GM12878 (cell line): Measurements from ENCODE around the gene PRKG1. TPM values are rescaled to one million over a fixed set of nuclear protein-coding genes. Genes with fewer than 3 reads are reported as not detected.

Experiments used
- ATAC-seq: fragments of 200-7000 bp; cut with Tn5 transposase; 3 replicates; pipeline ENCODE4 v1.9.1; 2020; ENCODE audit warnings: mild to moderate bottlenecking, moderate library complexity
- BruUV-seq: library from RNA; stranded (reverse); fragments of 400-500 nt; replicated peaks from 2 replicates; lab custom pipeline; 2021; lab: Mats Ljungman, UMichigan
- CTCF ChIA-PET: fragments of 300-600 bp; sonication (Branson Sonifier 250); formaldehyde crosslinking; extraction: SDS; loops from one replicate; lab custom pipeline; 2021; ENCODE audit warnings: inconsistent platforms; lab: Yijun Ruan, JAX
- POLR2A ChIA-PET: fragments of 350-600 bp; formaldehyde crosslinking; extraction: SDS; loops from one replicate; lab custom pipeline; 2021; ENCODE audit warnings: inconsistent platforms; lab: Charles Lee
- RAD21 ChIA-PET: fragments of 300-600 bp; sonication (Branson Sonifier 250); formaldehyde crosslinking; loops from one replicate; lab custom pipeline; 2023; ENCODE audit warnings: antibody characterized with exemption; ENCODE audit not compliant: unreplicated experiment; lab: Charles Lee
- SMC1A ChIA-PET: fragments of 300-600 bp; sonication (Branson Sonifier 250); formaldehyde crosslinking; loops from one replicate; lab custom pipeline; 2023; ENCODE audit not compliant: unreplicated experiment, uncharacterized antibody; lab: Charles Lee
- DNase-seq: peaks from one replicate; pipeline ENCODE4 v3.0.0-alpha.2; 2011; ENCODE audit warnings: low read depth, low spot score
- FAIRE-seq: peaks from 3 replicates; lab custom pipeline; 2011; peaks lifted over from hg19 to GRCh38; lab: Jason Lieb, UNC
- H2AFZ ChIP-seq: 2 replicates; pipeline ENCODE4 v1.6.0; 2011; ENCODE audit warnings: low read depth, low read length, control low read depth; ENCODE audit not compliant: control insufficient read depth
- H3K27ac ChIP-seq: 2 replicates; pipeline ENCODE4 v1.5.1; 2011; ENCODE audit warnings: control low read depth; ENCODE audit not compliant: control insufficient read depth, insufficient read depth
- H3K27me3 ChIP-seq, 2 experiments: replicated peaks in 1 of 2; 2 replicates each; pipeline versions ENCODE4 v1.6.0 to v1.6.1; 2011; ENCODE audit warnings: low read length in 1 of 2; ENCODE audit not compliant: control insufficient read depth in 2 of 2, insufficient read depth in 2 of 2
- H3K36me3 ChIP-seq, 2 experiments: 2 replicates each; pipeline ENCODE4 v1.5.1; 2011; ENCODE audit warnings: low read length in 1 of 2; ENCODE audit not compliant: control insufficient read depth in 2 of 2, insufficient read depth in 2 of 2
- H3K4me1 ChIP-seq: 2 replicates; pipeline ENCODE4 v1.6.1; 2011; ENCODE audit warnings: mild to moderate bottlenecking, low read length, moderate library complexity, mixed read lengths; ENCODE audit not compliant: control insufficient read depth, insufficient read depth
- H3K4me2 ChIP-seq: 2 replicates; pipeline ENCODE4 v1.6.0; 2011; ENCODE audit warnings: control low read depth; ENCODE audit not compliant: control insufficient read depth, insufficient read depth
- H3K4me3 ChIP-seq: fragments of 200-600 bp; sonication (generic); 2 replicates; pipeline ENCODE4 v1.5.1; 2016
- H3K79me2 ChIP-seq: 2 replicates; pipeline ENCODE4 v1.6.0; 2011; ENCODE audit warnings: low read length; ENCODE audit not compliant: control insufficient read depth, insufficient read depth
- H3K9ac ChIP-seq: 2 replicates; pipeline ENCODE4 v1.8.0; 2011; ENCODE audit warnings: low read length, control low read depth, mixed read lengths; ENCODE audit not compliant: control insufficient read depth, insufficient read depth
- H3K9me3 ChIP-seq: replicated peaks from 3 replicates; pipeline ENCODE4 v1.5.1; 2011; ENCODE audit warnings: mild to moderate bottlenecking, low read length; ENCODE audit not compliant: control insufficient read depth, insufficient read depth
- H4K20me1 ChIP-seq: 2 replicates; pipeline ENCODE4 v1.6.0; 2011; ENCODE audit not compliant: control insufficient read depth, insufficient read depth
- ATF2 ChIP-seq: IDR thresholded peaks from 2 replicates; pipeline ENCODE4 v1.6.1; 2012; ENCODE audit warnings: low read length, inconsistent platforms
- BRCA1 ChIP-seq: IDR thresholded peaks from 2 replicates; pipeline ENCODE4 v1.6.1; 2011; ENCODE audit warnings: low read depth, low read length, improper control_type of control experiment
- CBFB ChIP-seq: IDR thresholded peaks from 2 replicates; pipeline ENCODE4 v1.6.1; 2016; ENCODE audit warnings: antibody characterized with exemption, low read depth
- CEBPZ ChIP-seq: fragments of 150-350 bp; IDR thresholded peaks from 2 replicates; pipeline ENCODE4 v1.6.1; 2016; ENCODE audit warnings: low read depth, low read length
- POLR2AphosphoS2 ChIP-seq: IDR thresholded peaks from 2 replicates; pipeline ENCODE4 v1.6.1; 2011; ENCODE audit warnings: low read depth, mild to moderate bottlenecking, low read length, improper control_type of control experiment, moderate library complexity
- USF2 ChIP-seq: IDR thresholded peaks from 2 replicates; pipeline ENCODE4 v1.6.1; 2011; ENCODE audit warnings: low read depth, low read length, improper control_type of control experiment, borderline replicate concordance
- WGBS: methylation state at CpG from one replicate; pipeline ENCODE4 v1.1.6; 2016; ENCODE audit warnings: low lambda C conversion rate; ENCODE audit not compliant: insufficient replicate concordance, insufficient coverage; ENCODE audit errors: missing lambda C conversion rate; 5-methylcytosine and 5-hydroxymethylcytosine counted together
- in situ Hi-C: fragments of 300-500 bp; cut with MboI; formaldehyde crosslinking; loops from 9 replicates; pipeline ENCODE4 v1.14.3; 2018; ENCODE audit warnings: mixed read lengths
- intact Hi-C: fragments of 100-400 bp; cut with micrococcal nuclease; formaldehyde crosslinking; loops from one replicate; pipeline ENCODE4 v1.14.2; 2022; ENCODE audit not compliant: unreplicated experiment
- polyA plus RNA-seq, 11 experiments: library from polyadenylated mRNA; depleted of rRNA in 4 of 11; unstranded in 6 of 11; stranded (reverse) in 5 of 11; fragments of >200 nt; fragmentation: Nextera tagmentation in 4 of 11; fragmentation: Illumina TruSeq in 1 of 11; extraction: Ambion mirVana in 4 of 11; extraction: Trizol in 1 of 11; gene quantifications; 1 replicate in 1 of 11; 2 replicates in 10 of 11; pipeline versions ENCODE4 v1.2.1 to v1.2.3, GENCODE V29; 2011 to 2016; ENCODE audit warnings: inconsistent platforms in 2 of 11, missing spikeins in 2 of 11, low read depth in 1 of 11
- total RNA-seq, 4 experiments: library from RNA; depleted of rRNA in 3 of 4; stranded (reverse); fragments of >200 nt in 3 of 4; fragmentation: Illumina TruSeq in 1 of 4; extraction: Trizol in 1 of 4; gene quantifications; 2 replicates each; pipeline versions ENCODE4 v1.2.1 to v1.2.3, GENCODE V29; 2013 to 2021
- TF ChIP-seq, protein P1 (sequence below): fragments of 450-650 bp; formaldehyde crosslinking; IDR thresholded peaks from 2 replicates; pipeline ENCODE4 v1.5.0; 2022; ENCODE audit warnings: mild to moderate bottlenecking, missing genetic modification characterization
- TF ChIP-seq, protein P2 (sequence below): fragments of 450-650 bp; IDR thresholded peaks from 2 replicates; pipeline ENCODE4 v1.6.1; 2016; ENCODE audit warnings: mild to moderate bottlenecking
- TF ChIP-seq, protein P3 (sequence below): IDR thresholded peaks from 2 replicates; pipeline ENCODE4 v1.6.1; 2012; ENCODE audit warnings: low read depth, low read length, improper control_type of control experiment

Gene PRKG1
- total and polyA plus RNA-seq, 10 of the 15 experiments (the other 5 are each of a cell fraction or from before 2014, with no cell fraction given) = 0.04 to 0.05 TPM; not detected in 8

DNA sequence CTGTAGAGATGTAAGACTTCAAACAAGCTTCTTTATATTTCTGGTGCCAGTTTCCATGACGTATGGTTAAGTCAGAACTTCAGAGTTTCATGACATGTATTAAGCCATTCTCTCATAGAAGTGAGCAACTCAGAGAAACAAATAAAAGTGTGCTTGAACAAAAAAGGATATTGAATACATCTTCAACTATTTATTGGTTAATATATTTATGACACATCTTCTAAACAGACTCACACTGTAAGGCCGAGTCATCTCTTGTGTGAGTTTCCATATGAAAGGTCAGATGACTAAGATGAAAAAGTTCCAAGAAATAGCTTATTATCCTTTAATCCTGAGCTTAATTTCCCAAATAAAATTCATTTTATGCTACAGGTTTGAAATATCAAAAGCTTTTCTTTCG lies 730.6 kb downstream of the PRKG1 start:
- ChIA-PET RAD21 (no interaction called here), SMC1A (interaction anchor here (1.3 to 1.7 kb wide), 4 partner anchors 10 to 105 kb away, joined by 4 to 5 read pairs (median 5); partner anchors contain the start of gene CSTF2T), POLR2A (no interaction called here), CTCF (interaction anchor here (1.5 kb wide), 1 partner anchor 62 kb away, joined by 4 read pairs; no protein-coding TSS in a partner anchor)
- no TSS peak for BruUV-seq
- in situ Hi-C loops = no loop called here
- Histone ChIP-seq H3K36me3 (no peaks in the 10 kb centered on the region), H2AFZ (no peak overlapping the region), H3K4me2 (no peak overlapping the region), H3K4me1 (no peaks in the 10 kb centered on the region), H3K27me3 (no peaks in the 10 kb centered on the region), H3K79me2 (no peaks in the 10 kb centered on the region), H4K20me1 (no peaks in the 10 kb centered on the region), H3K9me3 (no peaks in the 10 kb centered on the region), H3K4me3 (no peak overlapping the region), H3K27ac (no peak overlapping the region), H3K9ac (no peak overlapping the region)
- ATAC-seq (no peak), FAIRE-seq (no peak), DNase-seq (no peak)
- TF ChIP-seq ATF2 (no peak), CBFB (no peak), CEBPZ (no peak), USF2 (no peak), BRCA1 (no peak), POLR2AphosphoS2 (no peak)
- TF ChIP-seq, protein P1, sequence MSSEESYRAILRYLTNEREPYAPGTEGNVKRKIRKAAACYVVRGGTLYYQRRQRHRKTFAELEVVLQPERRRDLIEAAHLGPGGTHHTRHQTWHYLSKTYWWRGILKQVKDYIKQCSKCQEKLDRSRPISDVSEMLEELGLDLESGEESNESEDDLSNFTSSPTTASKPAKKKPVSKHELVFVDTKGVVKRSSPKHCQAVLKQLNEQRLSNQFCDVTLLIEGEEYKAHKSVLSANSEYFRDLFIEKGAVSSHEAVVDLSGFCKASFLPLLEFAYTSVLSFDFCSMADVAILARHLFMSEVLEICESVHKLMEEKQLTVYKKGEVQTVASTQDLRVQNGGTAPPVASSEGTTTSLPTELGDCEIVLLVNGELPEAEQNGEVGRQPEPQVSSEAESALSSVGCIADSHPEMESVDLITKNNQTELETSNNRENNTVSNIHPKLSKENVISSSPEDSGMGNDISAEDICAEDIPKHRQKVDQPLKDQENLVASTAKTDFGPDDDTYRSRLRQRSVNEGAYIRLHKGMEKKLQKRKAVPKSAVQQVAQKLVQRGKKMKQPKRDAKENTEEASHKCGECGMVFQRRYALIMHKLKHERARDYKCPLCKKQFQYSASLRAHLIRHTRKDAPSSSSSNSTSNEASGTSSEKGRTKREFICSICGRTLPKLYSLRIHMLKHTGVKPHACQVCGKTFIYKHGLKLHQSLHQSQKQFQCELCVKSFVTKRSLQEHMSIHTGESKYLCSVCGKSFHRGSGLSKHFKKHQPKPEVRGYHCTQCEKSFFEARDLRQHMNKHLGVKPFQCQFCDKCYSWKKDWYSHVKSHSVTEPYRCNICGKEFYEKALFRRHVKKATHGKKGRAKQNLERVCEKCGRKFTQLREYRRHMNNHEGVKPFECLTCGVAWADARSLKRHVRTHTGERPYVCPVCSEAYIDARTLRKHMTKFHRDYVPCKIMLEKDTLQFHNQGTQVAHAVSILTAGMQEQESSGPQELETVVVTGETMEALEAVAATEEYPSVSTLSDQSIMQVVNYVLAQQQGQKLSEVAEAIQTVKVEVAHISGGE (CRISPR knock-in tag) = no peak
- TF ChIP-seq, protein P2, sequence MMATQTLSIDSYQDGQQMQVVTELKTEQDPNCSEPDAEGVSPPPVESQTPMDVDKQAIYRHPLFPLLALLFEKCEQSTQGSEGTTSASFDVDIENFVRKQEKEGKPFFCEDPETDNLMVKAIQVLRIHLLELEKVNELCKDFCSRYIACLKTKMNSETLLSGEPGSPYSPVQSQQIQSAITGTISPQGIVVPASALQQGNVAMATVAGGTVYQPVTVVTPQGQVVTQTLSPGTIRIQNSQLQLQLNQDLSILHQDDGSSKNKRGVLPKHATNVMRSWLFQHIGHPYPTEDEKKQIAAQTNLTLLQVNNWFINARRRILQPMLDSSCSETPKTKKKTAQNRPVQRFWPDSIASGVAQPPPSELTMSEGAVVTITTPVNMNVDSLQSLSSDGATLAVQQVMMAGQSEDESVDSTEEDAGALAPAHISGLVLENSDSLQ = no peak
- TF ChIP-seq, protein P3, sequence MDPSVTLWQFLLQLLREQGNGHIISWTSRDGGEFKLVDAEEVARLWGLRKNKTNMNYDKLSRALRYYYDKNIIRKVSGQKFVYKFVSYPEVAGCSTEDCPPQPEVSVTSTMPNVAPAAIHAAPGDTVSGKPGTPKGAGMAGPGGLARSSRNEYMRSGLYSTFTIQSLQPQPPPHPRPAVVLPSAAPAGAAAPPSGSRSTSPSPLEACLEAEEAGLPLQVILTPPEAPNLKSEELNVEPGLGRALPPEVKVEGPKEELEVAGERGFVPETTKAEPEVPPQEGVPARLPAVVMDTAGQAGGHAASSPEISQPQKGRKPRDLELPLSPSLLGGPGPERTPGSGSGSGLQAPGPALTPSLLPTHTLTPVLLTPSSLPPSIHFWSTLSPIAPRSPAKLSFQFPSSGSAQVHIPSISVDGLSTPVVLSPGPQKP = no peak
- intact Hi-C loops = no loop called here
- 20% methylated on average over 3 of the region's 3 CpGs for WGBS
